GM12874 (cell line): ENCODE measurements around the gene DCP2.

Source experiments
- CTCF ChIP-seq: IDR thresholded peaks from 2 replicates; pipeline ENCODE4 v1.5.1; 2011; ENCODE audit warnings: low read depth, mild to moderate bottlenecking, control low read depth, low read length, moderate library complexity; ENCODE audit not compliant: insufficient read depth

Gene DCP2

GRCh38 chr5:113058269-113058668 is 81.7 kb downstream of the DCP2 start:
- no peak for TF ChIP-seq CTCF

- TF ChIP-seq CTCF: no peak
Measured at GRCh38 chr5:113058706-113059226, 82.2 kb downstream of the DCP2 start.

GRCh38 chr5:113059232-113060040 is 82.8 kb downstream of the DCP2 start:
- TF ChIP-seq CTCF: no peak

GRCh38 chr5:113060408-113061025 is 83.9 kb downstream of the DCP2 start:
- no peak for TF ChIP-seq CTCF

- TF ChIP-seq CTCF: no peak
Measured at GRCh38 chr5:113061846-113062780, 85.5 kb downstream of the DCP2 start.

- TF ChIP-seq CTCF: no peak
Measured at GRCh38 chr5:113062869-113063508, 86.4 kb downstream of the DCP2 start.
